Measurements from ENCODE around the gene SEMA3B. TPM values are rescaled to one million over a fixed set of nuclear protein-coding genes. Genes with fewer than 3 reads are reported as not detected.

Gene SEMA3B
- total RNA-seq, 2 experiments from 2014 or later: 0.28 to 0.82 TPM

DNA sequence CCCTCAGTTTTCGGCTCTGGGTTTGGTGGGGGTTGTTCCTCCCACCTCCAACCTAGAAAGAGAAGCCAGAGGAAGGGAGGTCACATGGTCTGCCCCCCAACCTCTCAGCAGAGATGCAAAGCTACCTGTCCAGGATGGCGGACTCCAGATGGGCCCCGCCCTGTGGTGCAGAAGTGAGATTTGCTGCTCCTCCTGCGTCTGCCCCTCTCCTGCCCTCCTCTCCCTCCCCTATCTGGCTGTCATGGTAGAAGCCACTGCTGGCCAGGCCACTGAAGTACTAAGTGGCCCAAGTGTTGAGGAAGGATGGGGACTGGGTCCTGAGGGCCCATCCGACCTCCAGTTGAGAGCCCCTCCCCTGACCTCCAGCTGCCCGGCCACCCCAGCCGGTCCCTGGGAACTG, 2.1 kb upstream of the SEMA3B start:
- no peaks in the 10 kb centered on the region for H3K9me2 ChIP-seq (ENCODE audit: insufficient read depth, low read length)
- H2AFZ ChIP-seq (ENCODE audit: low read length): no peak overlapping the region
- CTCF ChIA-PET (ENCODE audit: unreplicated experiment): no interaction called here
- H4K20me1 ChIP-seq (ENCODE audit: insufficient read depth, low read length): no peaks in the 10 kb centered on the region
- H3K4me3 ChIP-seq (ENCODE audit: low read depth, low read length, poor library complexity, severe bottlenecking): no peak overlapping the region
- no peak for DNase-seq (ENCODE audit: low spot score)
- no peaks in the 10 kb centered on the region for H3K9me3 ChIP-seq (ENCODE audit: low read length)
- no peak for TF ChIP-seq EZH2phosphoT487 (IDR thresholded peaks at IDR 0.05; ENCODE audit: borderline replicate concordance, low read depth, low read length)
- TF ChIP-seq, protein P1, sequence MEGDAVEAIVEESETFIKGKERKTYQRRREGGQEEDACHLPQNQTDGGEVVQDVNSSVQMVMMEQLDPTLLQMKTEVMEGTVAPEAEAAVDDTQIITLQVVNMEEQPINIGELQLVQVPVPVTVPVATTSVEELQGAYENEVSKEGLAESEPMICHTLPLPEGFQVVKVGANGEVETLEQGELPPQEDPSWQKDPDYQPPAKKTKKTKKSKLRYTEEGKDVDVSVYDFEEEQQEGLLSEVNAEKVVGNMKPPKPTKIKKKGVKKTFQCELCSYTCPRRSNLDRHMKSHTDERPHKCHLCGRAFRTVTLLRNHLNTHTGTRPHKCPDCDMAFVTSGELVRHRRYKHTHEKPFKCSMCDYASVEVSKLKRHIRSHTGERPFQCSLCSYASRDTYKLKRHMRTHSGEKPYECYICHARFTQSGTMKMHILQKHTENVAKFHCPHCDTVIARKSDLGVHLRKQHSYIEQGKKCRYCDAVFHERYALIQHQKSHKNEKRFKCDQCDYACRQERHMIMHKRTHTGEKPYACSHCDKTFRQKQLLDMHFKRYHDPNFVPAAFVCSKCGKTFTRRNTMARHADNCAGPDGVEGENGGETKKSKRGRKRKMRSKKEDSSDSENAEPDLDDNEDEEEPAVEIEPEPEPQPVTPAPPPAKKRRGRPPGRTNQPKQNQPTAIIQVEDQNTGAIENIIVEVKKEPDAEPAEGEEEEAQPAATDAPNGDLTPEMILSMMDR (conservative IDR thresholded peaks at IDR 0.05; ENCODE audit: low read length): no peak
- H3K79me2 ChIP-seq (ENCODE audit: insufficient read depth, low read depth, low read length): no peaks in the 10 kb centered on the region
- no peak overlapping the region for H3K27ac ChIP-seq (ENCODE audit: low read depth, low read length, poor library complexity, severe bottlenecking)
- intact Hi-C loops (cut with micrococcal nuclease; ENCODE audit: unreplicated experiment): no loop called here
- H3K4me1 ChIP-seq (ENCODE audit: insufficient read depth, low read length, poor library complexity, severe bottlenecking): no peaks in the 10 kb centered on the region
- POLR2A ChIA-PET: no interaction called here
- no peaks in the 10 kb centered on the region for H3K36me3 ChIP-seq (ENCODE audit: insufficient read depth, low read length)
- no TSS peak for BruUV-seq (replicated peaks)
- no peak overlapping the region for H3K4me2 ChIP-seq (ENCODE audit: low read length)

DNA sequence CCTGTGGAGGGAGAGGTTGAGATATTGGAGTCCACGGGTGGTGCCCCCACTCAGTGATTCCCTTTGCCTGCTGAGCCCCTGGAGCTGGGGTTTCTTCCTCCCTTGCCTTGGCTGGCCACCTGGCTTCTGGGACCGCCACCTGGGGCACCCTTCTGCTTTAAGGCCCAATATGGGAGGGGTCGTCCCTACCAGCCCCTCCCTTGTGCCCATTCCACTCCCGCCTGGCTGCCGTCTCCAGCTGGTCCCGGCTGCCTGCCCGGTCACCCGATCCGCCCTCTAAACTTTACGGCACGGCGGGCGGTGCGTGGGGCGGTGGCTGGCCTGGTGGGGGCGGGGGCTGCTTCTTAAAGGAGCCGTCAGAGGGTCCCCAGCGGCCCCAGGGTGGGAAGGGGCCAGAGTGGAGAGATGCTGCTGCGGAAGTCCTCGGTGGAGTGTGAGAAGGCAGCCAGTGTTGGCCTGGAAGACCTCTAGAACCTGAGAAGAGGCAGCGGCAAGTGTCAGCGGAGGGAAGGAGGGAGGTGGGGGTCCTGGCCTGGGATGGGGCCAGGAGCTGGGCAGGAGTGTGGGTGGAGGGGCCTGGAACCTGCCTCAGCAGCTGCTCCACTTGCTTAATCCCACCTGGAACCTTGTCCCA, 1.6 kb upstream of the SEMA3B start:
- Histone ChIP-seq H3K4me2 (ENCODE audit: low read length) (no peak overlapping the region), H3K9me2 (ENCODE audit: insufficient read depth, low read length) (no peaks in the 10 kb centered on the region), H3K4me1 (ENCODE audit: insufficient read depth, low read length, poor library complexity, severe bottlenecking) (no peaks in the 10 kb centered on the region), H3K27ac (ENCODE audit: low read depth, low read length, poor library complexity, severe bottlenecking) (no peak overlapping the region), H4K20me1 (ENCODE audit: insufficient read depth, low read length) (no peaks in the 10 kb centered on the region), H3K4me3 (ENCODE audit: low read depth, low read length, poor library complexity, severe bottlenecking) (no peak overlapping the region), H3K79me2 (ENCODE audit: insufficient read depth, low read depth, low read length) (no peaks in the 10 kb centered on the region), H2AFZ (ENCODE audit: low read length) (no peak overlapping the region), H3K9me3 (ENCODE audit: low read length) (no peaks in the 10 kb centered on the region), H3K36me3 (ENCODE audit: insufficient read depth, low read length) (no peaks in the 10 kb centered on the region)
- TF ChIP-seq, protein P1 (conservative IDR thresholded peaks at IDR 0.05; ENCODE audit: low read length): no peak
- no peak for TF ChIP-seq EZH2phosphoT487 (IDR thresholded peaks at IDR 0.05; ENCODE audit: borderline replicate concordance, low read depth, low read length)
- ChIA-PET POLR2A (no interaction called here), CTCF (ENCODE audit: unreplicated experiment) (no interaction called here)
- no TSS peak for BruUV-seq (replicated peaks)
- no peak for DNase-seq (ENCODE audit: low spot score)
- intact Hi-C loops (cut with micrococcal nuclease; ENCODE audit: unreplicated experiment): no loop called here

DNA sequence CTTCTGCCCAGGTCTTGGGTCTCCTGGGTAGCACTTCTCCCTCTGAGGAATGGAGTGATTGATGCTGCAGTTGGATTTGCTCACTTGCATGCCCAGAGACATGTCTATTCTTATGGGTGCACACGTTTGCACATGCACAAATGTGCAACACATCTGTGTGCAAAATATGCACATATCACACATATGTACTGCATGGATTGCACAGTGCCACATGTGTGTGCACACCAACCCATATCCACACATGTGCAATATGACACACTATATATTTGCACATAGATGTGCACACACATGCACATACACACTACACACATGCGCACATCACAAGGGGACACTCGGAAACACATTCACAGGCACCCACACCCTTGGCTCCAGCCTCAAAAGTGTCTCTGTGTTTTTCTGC, 671 bp upstream of the SEMA3B start:
- H3K27ac ChIP-seq (ENCODE audit: low read depth, low read length, poor library complexity, severe bottlenecking): no peak overlapping the region
- no peak for TF ChIP-seq EZH2phosphoT487 (IDR thresholded peaks at IDR 0.05; ENCODE audit: borderline replicate concordance, low read depth, low read length)
- TF ChIP-seq, protein P1 (conservative IDR thresholded peaks at IDR 0.05; ENCODE audit: low read length): no peak
- BruUV-seq (replicated peaks): no TSS peak
- no peak overlapping the region for H2AFZ ChIP-seq (ENCODE audit: low read length)
- H3K9me2 ChIP-seq (ENCODE audit: insufficient read depth, low read length): no peaks in the 10 kb centered on the region
- H3K79me2 ChIP-seq (ENCODE audit: insufficient read depth, low read depth, low read length): no peaks in the 10 kb centered on the region
- no peak for DNase-seq (ENCODE audit: low spot score)
- no peaks in the 10 kb centered on the region for H3K9me3 ChIP-seq (ENCODE audit: low read length)
- ChIA-PET CTCF (ENCODE audit: unreplicated experiment) (no interaction called here), POLR2A (no interaction called here)
- H3K36me3 ChIP-seq (ENCODE audit: insufficient read depth, low read length): no peaks in the 10 kb centered on the region
- H4K20me1 ChIP-seq (ENCODE audit: insufficient read depth, low read length): no peaks in the 10 kb centered on the region
- H3K4me3 ChIP-seq (ENCODE audit: low read depth, low read length, poor library complexity, severe bottlenecking): no peak overlapping the region
- H3K4me2 ChIP-seq (ENCODE audit: low read length): no peak overlapping the region
- intact Hi-C loops (cut with micrococcal nuclease; ENCODE audit: unreplicated experiment): no loop called here
- peaks cover 4% of the 10 kb centered on the region for H3K4me1 ChIP-seq (ENCODE audit: insufficient read depth, low read length, poor library complexity, severe bottlenecking)
